Mesothelial cell of epicardium (in vitro differentiated cells): ENCODE data around the gene CEP250. TPM values are rescaled to one million over a fixed set of nuclear protein-coding genes. Genes with fewer than 3 reads are reported as not detected.

Experiments used
- DNase-seq, 2 experiments: peaks; one replicate each; pipeline ENCODE4 v3.0.0; 2021; ENCODE audit warnings: low spot score in 2 of 2; ENCODE audit not compliant: unreplicated experiment in 2 of 2
- H3K27ac Mint-ChIP-seq: 2 replicates; pipeline ENCODE4 v1.8.0; 2021; ENCODE audit warnings: mixed read lengths
- H3K27me3 Mint-ChIP-seq: 2 replicates; pipeline ENCODE4 v1.8.0; 2021; ENCODE audit warnings: low read depth, mixed read lengths
- H3K36me3 Mint-ChIP-seq: 2 replicates; pipeline ENCODE4 v1.8.0; 2021; ENCODE audit warnings: mixed read lengths
- H3K4me1 Mint-ChIP-seq: 2 replicates; pipeline ENCODE4 v1.8.0; 2021; ENCODE audit warnings: mixed read lengths
- H3K4me3 Mint-ChIP-seq: 2 replicates; pipeline ENCODE4 v1.8.0; 2021; ENCODE audit warnings: mild to moderate bottlenecking, moderate library complexity, mixed read lengths
- H3K9me3 Mint-ChIP-seq: 2 replicates; pipeline ENCODE4 v1.8.0; 2021; ENCODE audit warnings: mixed read lengths
- CTCF ChIP-seq: fragments of 200-600 bp; sonication (generic); IDR thresholded peaks from one replicate; pipeline ENCODE4 v1.5.0; 2021; ENCODE audit warnings: antibody characterized with exemption; ENCODE audit not compliant: unreplicated experiment
- total RNA-seq: library from RNA; stranded (reverse); gene quantifications from 3 replicates; pipeline ENCODE4 v1.2.1, GENCODE V29; 2021

Gene CEP250
- total RNA-seq, 1 donor from 2014 or later, result 65.5 TPM

GRCh38 chr20:35458388-35458787, 3.0 kb downstream of the CEP250 start:
- H3K27ac Mint-ChIP-seq, result peak overlapping the region; percentile 4
- no peaks in the 10 kb centered on the region for H3K9me3 Mint-ChIP-seq
- no peaks in the 10 kb centered on the region for H3K27me3 Mint-ChIP-seq
- no peak for DNase-seq
- peaks cover 26% of the 10 kb centered on the region for H3K4me1 Mint-ChIP-seq
- no peak overlapping the region for H3K4me3 Mint-ChIP-seq
- H3K36me3 Mint-ChIP-seq, result peaks cover 9% of the 10 kb centered on the region
- no peak for TF ChIP-seq CTCF

- Mint-ChIP-seq H3K4me3 (no peak overlapping the region), H3K27me3 (no peaks in the 10 kb centered on the region), H3K36me3 (peaks cover 16% of the 10 kb centered on the region), H3K27ac (no peak overlapping the region), H3K9me3 (no peaks in the 10 kb centered on the region), H3K4me1 (peaks cover 16% of the 10 kb centered on the region)
- TF ChIP-seq CTCF, result no peak
- no peak for DNase-seq
Observed at GRCh38 chr20:35461620-35462019, 6.2 kb downstream of the CEP250 start.

- peaks cover 14% of the 10 kb centered on the region for H3K4me1 Mint-ChIP-seq
- no peaks in the 10 kb centered on the region for H3K27me3 Mint-ChIP-seq
- H3K4me3 Mint-ChIP-seq, result no peak overlapping the region
- H3K9me3 Mint-ChIP-seq, result no peaks in the 10 kb centered on the region
- DNase-seq, result no peak
- H3K27ac Mint-ChIP-seq, result no peak overlapping the region
- peaks cover 16% of the 10 kb centered on the region for H3K36me3 Mint-ChIP-seq
- TF ChIP-seq CTCF, result no peak
Observed at GRCh38 chr20:35462351-35462750, 7.0 kb downstream of the CEP250 start.

- no peak overlapping the region for H3K4me3 Mint-ChIP-seq
- no peaks in the 10 kb centered on the region for H3K9me3 Mint-ChIP-seq
- H3K27me3 Mint-ChIP-seq, result no peaks in the 10 kb centered on the region
- peaks cover 12% of the 10 kb centered on the region for H3K4me1 Mint-ChIP-seq
- H3K27ac Mint-ChIP-seq, result no peak overlapping the region
- DNase-seq, result peak in 1 of 2 experiments; percentile 59
- H3K36me3 Mint-ChIP-seq, result peaks cover 19% of the 10 kb centered on the region
- peak; percentile 73 for TF ChIP-seq CTCF
Observed at GRCh38 chr20:35463455-35464300, 8.3 kb downstream of the CEP250 start.

- no peak for TF ChIP-seq CTCF
- H3K9me3 Mint-ChIP-seq, result no peaks in the 10 kb centered on the region
- H3K4me3 Mint-ChIP-seq, result no peak overlapping the region
- H3K4me1 Mint-ChIP-seq, result peaks cover 12% of the 10 kb centered on the region
- H3K27me3 Mint-ChIP-seq, result no peaks in the 10 kb centered on the region
- no peak overlapping the region for H3K27ac Mint-ChIP-seq
- no peak for DNase-seq
- peaks cover 25% of the 10 kb centered on the region for H3K36me3 Mint-ChIP-seq
Observed at GRCh38 chr20:35465976-35466375, 10.6 kb downstream of the CEP250 start.
